Large intestine (tissue), 3 donors: ENCODE measurements around the gene KL. TPM values are rescaled to one million over a fixed set of nuclear protein-coding genes. Genes with fewer than 3 reads are reported as not detected.

Source experiments
- DNase-seq, 2 donors: peaks; one replicate each; pipeline versions ENCODE4 v3.0.0 to v3.0.0-alpha.2; 2013
- H3K27ac ChIP-seq: one replicate; pipeline ENCODE4 v1.5.1; 2013; ENCODE audit warnings: low read length
- H3K27me3 ChIP-seq: 2 replicates; pipeline ENCODE4 v1.6.1; 2013; ENCODE audit warnings: low read length; ENCODE audit not compliant: control insufficient read depth, insufficient read depth
- H3K36me3 ChIP-seq: 2 replicates; pipeline ENCODE4 v1.6.1; 2013; ENCODE audit warnings: low read length; ENCODE audit not compliant: control insufficient read depth, insufficient read depth
- H3K4me1 ChIP-seq: one replicate; pipeline ENCODE4 v1.6.1; 2013; ENCODE audit warnings: low read length; ENCODE audit not compliant: control insufficient read depth, insufficient read depth
- H3K4me3 ChIP-seq: one replicate; pipeline ENCODE4 v1.5.1; 2013; ENCODE audit warnings: low read length
- H3K9me3 ChIP-seq: one replicate; pipeline ENCODE4 v1.6.1; 2013; ENCODE audit warnings: mild to moderate bottlenecking, low read depth, low read length, moderate library complexity; ENCODE audit not compliant: control insufficient read depth
- WGBS: methylation state at CpG from one replicate; pipeline ENCODE4 v1.1.5; 2013; ENCODE audit warnings: low lambda C conversion rate; ENCODE audit not compliant: insufficient coverage; 5-methylcytosine and 5-hydroxymethylcytosine counted together
- polyA plus RNA-seq: library from polyadenylated mRNA; unstranded; fragments of 120-200 nt; gene quantifications from one replicate; pipeline ENCODE4 v1.2.1, GENCODE V29; 2013

Gene KL
- polyA plus RNA-seq, 1 donor, result 3.9 TPM

DNA sequence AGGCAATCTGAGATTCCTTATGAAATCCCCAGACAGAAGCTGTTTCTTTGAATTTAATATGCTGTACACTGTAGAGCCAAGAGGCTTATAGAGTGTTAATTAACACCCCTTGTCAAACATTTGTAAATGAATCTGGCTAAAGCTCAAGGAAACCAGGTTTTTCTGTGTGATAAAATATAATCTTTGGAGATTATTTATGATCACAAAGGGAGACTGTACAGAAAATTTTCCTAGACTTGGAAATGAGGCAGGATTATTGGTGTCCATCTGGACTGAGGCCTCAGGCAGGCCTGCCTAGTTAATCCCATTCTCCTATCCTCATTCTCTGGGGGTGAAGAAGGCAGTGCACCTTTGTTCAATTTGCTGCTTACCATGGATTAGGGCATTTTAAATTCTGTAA lies 17.8 kb downstream of the KL start:
- Histone ChIP-seq H3K9me3 (no peaks in the 10 kb centered on the region), H3K36me3 (no peaks in the 10 kb centered on the region), H3K27me3 (no peaks in the 10 kb centered on the region), H3K4me3 (no peak overlapping the region), H3K27ac (no peak overlapping the region), H3K4me1 (no peaks in the 10 kb centered on the region)
- DNase-seq, result no peak

DNA sequence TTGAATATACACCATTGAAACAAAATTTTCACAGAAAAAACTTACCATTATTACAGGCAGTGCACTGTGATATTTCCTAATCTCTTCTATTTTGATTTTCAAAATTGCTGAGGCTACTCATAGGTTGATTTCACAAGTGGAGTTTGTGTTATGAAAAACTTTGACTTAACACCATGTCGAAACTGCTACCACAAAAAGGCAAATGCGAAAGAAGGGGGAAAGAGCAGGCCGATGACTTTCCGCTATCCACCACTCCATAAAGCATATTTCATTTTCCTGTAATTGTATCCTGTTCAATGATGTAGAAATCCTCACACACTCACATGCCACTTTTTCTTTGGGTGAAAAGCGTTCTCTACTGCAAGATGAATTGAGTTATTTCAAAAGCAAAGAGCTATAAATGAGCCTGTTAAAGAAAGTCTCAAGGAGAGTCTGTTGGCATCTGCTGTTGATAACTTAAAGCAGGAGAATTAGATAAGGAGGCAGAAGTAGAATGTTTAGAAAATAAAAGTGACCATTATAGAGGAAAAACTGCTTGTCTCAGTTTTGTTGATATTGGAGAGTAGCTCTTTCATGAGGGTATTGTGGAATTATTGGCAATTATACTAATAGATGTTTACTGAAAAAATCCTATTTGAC lies 18.8 kb downstream of the KL start:
- H3K4me1 ChIP-seq, result no peaks in the 10 kb centered on the region
- no peak overlapping the region for H3K4me3 ChIP-seq
- no peaks in the 10 kb centered on the region for H3K36me3 ChIP-seq
- WGBS, result 100% methylated on average over 3 of the region's 5 CpGs
- no peaks in the 10 kb centered on the region for H3K27me3 ChIP-seq
- DNase-seq, result no peak
- no peak overlapping the region for H3K27ac ChIP-seq
- H3K9me3 ChIP-seq, result no peaks in the 10 kb centered on the region

DNA sequence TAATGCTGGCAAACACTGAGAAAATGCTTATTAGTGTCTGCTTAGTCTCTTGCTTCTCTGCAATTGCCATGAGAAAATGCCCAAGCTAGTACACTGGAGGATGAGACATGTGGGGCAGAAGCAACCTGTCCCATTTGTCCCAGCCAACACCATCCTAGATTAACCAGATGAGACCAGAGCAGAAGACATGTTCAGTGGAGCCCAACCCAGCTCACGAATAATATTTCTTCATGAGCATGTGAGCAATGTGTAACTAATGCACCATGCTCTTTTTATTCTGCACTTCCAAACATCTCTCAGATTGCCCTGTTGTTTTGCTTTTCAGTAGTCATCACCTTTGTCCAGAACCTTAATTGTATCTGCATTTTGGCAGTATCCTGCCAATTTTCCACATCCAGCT lies 21.4 kb downstream of the KL start:
- no peak overlapping the region for H3K4me3 ChIP-seq
- no peaks in the 10 kb centered on the region for H3K4me1 ChIP-seq
- H3K9me3 ChIP-seq, result no peaks in the 10 kb centered on the region
- no peak for DNase-seq
- no peak overlapping the region for H3K27ac ChIP-seq
- H3K27me3 ChIP-seq, result no peaks in the 10 kb centered on the region
- no peaks in the 10 kb centered on the region for H3K36me3 ChIP-seq
- 100% methylated on average over 1 of the region's 1 CpG for WGBS

DNA sequence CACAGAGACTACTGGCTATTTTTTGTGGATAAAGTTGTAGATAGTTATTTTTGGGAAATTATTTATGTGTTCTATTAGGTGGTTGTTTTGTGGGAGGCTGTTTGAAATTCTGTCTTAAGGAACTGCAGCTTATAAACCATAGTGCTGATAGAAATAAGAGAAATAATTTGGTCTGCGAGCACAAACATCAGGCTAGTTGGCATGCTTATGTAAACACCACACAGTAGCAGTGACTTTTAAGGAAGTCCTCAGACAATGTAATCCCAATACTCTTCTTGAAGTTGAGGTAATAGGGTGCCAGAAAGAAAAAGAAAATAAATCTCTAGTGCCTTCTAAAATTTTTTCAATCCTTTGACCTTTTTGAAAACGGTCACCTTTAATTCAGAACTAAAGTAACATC lies 23.9 kb downstream of the KL start:
- WGBS, result no CpG with 5 or more reads among the region's 2 CpGs
- H3K9me3 ChIP-seq, result no peaks in the 10 kb centered on the region
- H3K27ac ChIP-seq, result no peak overlapping the region

DNA sequence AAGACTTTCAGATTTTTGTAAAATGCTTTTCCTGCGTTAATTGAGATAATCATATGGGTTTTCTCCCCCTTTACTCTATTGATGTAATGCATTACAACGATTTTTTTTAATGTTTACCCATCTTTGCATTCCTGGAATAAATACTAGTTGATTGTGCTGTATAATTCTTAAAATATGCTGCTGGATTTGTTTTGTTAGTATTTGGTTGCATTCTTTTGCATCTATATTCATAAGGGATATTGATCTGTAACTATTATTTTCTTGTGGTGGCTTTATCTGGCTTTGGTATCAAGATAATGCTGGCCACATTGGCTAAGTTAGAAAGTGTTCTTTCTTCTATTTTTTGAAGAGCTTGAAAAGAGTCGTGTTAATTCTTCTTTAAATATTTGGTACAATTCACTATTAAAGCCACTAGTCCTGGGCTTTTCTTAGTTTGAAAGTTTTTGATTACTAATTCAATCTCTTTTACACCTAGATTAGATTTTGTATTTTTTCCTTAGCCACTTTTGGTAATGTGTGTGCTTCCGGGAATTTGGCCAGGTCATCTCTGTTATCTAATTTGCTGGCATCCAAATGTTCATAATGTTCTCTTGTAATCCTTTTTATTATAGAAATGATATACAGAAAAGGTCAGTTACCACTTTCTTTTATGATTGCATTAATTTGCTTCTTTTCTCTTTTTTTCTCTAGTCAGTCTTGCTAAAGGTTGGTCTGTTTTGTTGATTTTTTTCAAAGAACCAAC lies 29.8 kb downstream of the KL start:
- Histone ChIP-seq H3K27me3 (no peaks in the 10 kb centered on the region), H3K27ac (no peak overlapping the region), H3K4me3 (no peak overlapping the region), H3K36me3 (no peaks in the 10 kb centered on the region), H3K4me1 (no peaks in the 10 kb centered on the region), H3K9me3 (no peaks in the 10 kb centered on the region)
- DNase-seq, result no peak
- WGBS, result 67% methylated on average over 3 of the region's 4 CpGs

More for the DNA sequence above, 23.9 kb downstream of the KL start:
- Histone ChIP-seq H3K4me3 (no peak overlapping the region), H3K27me3 (no peaks in the 10 kb centered on the region), H3K4me1 (no peaks in the 10 kb centered on the region), H3K36me3 (no peaks in the 10 kb centered on the region)
- no peak for DNase-seq

DNA sequence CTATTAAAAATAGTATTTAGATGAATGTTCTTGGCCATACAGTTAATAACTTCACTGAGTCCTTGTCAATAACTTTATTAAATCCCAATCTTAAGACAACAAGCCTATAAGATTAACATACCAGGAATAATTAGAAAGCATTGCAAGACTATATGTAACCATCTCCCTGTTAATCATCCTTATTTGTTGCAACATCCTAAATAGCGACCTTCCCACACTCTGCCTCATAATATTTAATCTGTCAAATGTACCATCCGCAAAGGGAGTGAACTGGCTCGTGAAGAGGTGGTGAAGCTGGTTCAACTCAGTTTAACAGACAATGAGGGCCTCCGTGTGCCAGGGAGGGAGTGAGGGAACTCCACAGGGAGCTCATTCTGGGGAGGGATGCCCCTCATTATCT lies 33.9 kb downstream of the KL start:
- no peak for DNase-seq
- no peaks in the 10 kb centered on the region for H3K36me3 ChIP-seq
- H3K9me3 ChIP-seq, result no peaks in the 10 kb centered on the region
- no peaks in the 10 kb centered on the region for H3K27me3 ChIP-seq
- no peaks in the 10 kb centered on the region for H3K4me1 ChIP-seq
- H3K27ac ChIP-seq, result no peak overlapping the region
- no peak overlapping the region for H3K4me3 ChIP-seq
- 83% methylated on average over 1 of the region's 4 CpGs for WGBS

DNA sequence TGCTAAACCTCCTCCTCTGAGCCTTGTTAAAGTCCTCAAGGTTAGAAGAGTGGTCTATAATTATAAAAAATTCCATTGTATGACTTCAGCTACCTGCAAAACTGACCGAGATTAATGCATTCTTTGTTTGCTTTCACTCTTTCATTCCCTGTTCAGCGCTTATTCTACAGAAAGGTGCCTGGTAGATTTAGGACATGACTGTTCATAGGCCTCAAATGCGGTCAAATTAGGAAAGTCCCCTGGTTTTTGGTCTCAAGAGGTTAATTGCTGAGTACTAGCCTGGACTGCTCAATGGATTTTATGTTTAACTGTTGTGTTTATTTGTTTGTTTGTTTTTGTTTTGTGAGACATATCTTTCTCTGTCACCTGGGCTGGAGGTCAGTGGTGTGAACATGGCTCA lies 35.4 kb downstream of the KL start:
- no peak for DNase-seq
- no peaks in the 10 kb centered on the region for H3K4me1 ChIP-seq
- no CpG with 5 or more reads among the region's 3 CpGs for WGBS
- no peaks in the 10 kb centered on the region for H3K9me3 ChIP-seq
- no peak overlapping the region for H3K4me3 ChIP-seq
- no peaks in the 10 kb centered on the region for H3K27me3 ChIP-seq
- H3K27ac ChIP-seq, result no peak overlapping the region
- H3K36me3 ChIP-seq, result no peaks in the 10 kb centered on the region

DNA sequence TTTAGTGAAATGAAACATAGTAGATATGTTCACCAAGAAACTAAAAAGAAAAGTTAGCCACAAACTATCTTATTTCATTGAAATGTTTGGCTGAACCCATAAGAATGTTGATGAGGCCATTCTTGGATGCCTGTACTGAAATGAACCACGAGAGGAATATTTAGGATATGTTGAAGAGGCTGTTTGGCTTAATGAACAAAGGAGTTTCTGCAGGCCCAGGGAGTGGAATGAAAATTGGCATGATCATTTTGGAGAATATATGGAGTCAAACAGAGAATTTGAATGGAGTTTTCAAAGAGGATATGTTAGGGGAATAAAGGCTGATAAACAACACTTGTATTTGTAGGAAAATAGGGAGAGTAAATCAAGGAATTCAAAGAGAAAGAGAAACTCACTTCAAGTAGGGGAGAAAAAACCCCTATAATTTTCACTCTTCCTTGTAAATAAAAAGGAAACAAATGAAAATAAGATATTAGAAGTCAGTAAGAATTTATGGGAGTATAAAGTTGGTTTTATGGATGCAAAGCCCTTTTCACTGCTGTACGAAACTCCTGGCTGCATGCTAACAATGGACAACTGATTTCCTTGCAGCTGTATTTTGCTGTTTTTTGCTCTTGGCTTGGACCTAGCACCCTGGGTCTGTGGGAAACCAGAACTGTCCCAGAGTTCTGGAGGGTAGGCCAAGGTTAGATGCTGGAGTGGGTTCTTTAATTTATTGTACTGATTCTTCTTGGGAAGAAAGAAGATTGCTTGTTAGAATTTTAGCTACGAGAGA lies 36.5 kb downstream of the KL start:
- Histone ChIP-seq H3K36me3 (no peaks in the 10 kb centered on the region), H3K4me3 (no peak overlapping the region), H3K4me1 (no peaks in the 10 kb centered on the region), H3K27ac (no peak overlapping the region), H3K9me3 (no peaks in the 10 kb centered on the region), H3K27me3 (no peaks in the 10 kb centered on the region)
- 88% methylated on average over 1 of the region's 3 CpGs for WGBS
- DNase-seq, result no peak

DNA sequence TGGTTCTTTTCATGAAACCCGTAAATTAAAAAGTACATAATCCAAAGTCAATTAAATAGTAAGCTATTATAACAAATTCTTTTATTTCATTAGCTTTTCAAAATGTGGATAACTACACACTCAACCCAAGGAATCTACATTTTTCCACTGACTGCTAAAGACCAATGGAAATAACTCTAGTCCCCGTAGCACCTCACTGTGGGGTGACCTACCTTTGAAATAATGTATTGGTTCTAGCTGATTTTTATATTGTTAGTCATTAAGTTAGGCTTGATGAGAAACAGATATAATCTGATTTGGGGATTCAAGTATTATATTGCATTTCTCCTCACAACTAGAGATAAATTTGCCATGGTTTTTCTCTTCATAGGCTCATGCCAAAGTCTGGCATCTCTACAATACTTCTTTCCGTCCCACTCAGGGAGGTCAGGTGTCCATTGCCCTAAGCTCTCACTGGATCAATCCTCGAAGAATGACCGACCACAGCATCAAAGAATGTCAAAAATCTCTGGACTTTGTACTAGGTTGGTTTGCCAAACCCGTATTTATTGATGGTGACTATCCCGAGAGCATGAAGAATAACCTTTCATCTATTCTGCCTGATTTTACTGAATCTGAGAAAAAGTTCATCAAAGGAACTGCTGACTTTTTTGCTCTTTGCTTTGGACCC lies 37.3 kb downstream of the KL start:
- Histone ChIP-seq H3K27ac (no peak overlapping the region), H3K27me3 (no peaks in the 10 kb centered on the region), H3K4me1 (no peaks in the 10 kb centered on the region), H3K36me3 (no peaks in the 10 kb centered on the region), H3K4me3 (no peak overlapping the region), H3K9me3 (no peaks in the 10 kb centered on the region)
- WGBS, result no CpG with 5 or more reads among the region's 7 CpGs
- no peak for DNase-seq

DNA sequence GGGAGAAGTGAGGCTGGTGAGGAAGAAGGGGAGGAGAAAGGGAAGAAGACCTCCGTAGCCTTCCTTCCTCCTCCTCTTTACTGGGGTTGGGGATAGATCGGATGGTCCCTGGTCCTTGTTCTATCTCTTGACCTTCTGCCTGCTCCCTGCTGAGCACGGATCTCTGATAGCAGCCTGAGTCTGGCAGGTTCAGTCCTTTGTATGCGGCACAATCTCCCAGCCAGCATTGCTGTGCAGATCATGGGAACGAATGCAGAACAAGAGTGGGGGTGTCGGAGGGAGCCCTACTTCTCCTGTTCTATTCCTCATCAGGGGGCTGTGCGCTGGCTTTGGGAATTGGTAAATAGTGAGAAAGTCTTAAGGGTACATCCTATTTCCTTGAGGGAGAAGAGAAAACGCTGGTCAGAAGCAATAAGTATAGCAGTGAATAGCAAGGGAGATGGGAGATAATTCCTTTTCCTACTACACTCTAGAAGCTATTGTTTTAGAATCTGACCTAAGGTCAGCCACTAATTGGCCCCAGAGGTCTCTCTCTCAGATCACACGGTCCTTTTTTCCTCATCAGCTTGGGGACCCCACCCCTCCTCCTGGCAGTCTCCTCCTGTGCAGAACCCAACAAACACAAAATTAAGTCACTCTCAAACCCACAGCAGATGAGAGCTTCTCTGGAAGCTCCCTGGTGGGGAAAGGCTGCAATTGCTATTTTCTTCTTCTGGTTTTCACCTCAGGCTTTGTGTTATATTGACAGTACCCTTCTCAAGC lies 41.0 kb downstream of the KL start:
- no CpG with 5 or more reads among the region's 9 CpGs for WGBS
- Histone ChIP-seq H3K27ac (no peak overlapping the region), H3K9me3 (no peaks in the 10 kb centered on the region), H3K36me3 (no peaks in the 10 kb centered on the region), H3K4me1 (no peaks in the 10 kb centered on the region), H3K27me3 (no peaks in the 10 kb centered on the region), H3K4me3 (no peak overlapping the region)
- no peak for DNase-seq
